HepG2 (cell line): Measurements from ENCODE around the gene LRIT2. TPM values are rescaled to one million over a fixed set of nuclear protein-coding genes. Genes with fewer than 3 reads are reported as not detected.
A peak's percentile ranks its signal among the peaks of the same experiment; 100 is the strongest.

Source experiments
- ATAC-seq: fragments of 200-7000 bp; cut with Tn5 transposase; 3 replicates; pipeline ENCODE4 v1.9.1; 2020; ENCODE audit warnings: mild to moderate bottlenecking, moderate library complexity
- BruUV-seq: library from RNA; stranded (reverse); fragments of 400-500 nt; replicated peaks from 2 replicates; lab custom pipeline; 2021; lab: Mats Ljungman, UMichigan
- CTCF ChIA-PET: fragments of 300-600 bp; formaldehyde crosslinking; extraction: SDS; loops from one replicate; lab custom pipeline; 2021; ENCODE audit warnings: low total read pairs, inconsistent platforms, low intra/inter-chr PET ratio; lab: Yijun Ruan, JAX
- POLR2A ChIA-PET: fragments of 350-600 bp; sonication (Branson Sonifier 250); formaldehyde crosslinking; loops from one replicate; lab custom pipeline; 2020; ENCODE audit warnings: antibody characterized with exemption, inconsistent platforms; lab: Yijun Ruan, JAX
- DNase-seq: peaks from one replicate; pipeline ENCODE4 v3.0.0-alpha.2; 2015; ENCODE audit warnings: low spot score
- FAIRE-seq: peaks from 3 replicates; lab custom pipeline; 2011; peaks lifted over from hg19 to GRCh38; lab: Jason Lieb, UNC
- H2AFZ ChIP-seq: one replicate; pipeline ENCODE4 v1.6.1; 2011; ENCODE audit warnings: low read length, inconsistent platforms
- H3K27ac ChIP-seq: fragments of 300-600 bp; 3 replicates; pipeline ENCODE4 v1.8.0; 2011; ENCODE audit warnings: mixed run types, mild to moderate bottlenecking, mixed read lengths, low read length, inconsistent platforms; ENCODE audit not compliant: insufficient read depth; ENCODE audit errors: extremely low read length
- H3K27me3 ChIP-seq, 2 experiments: fragments of 200-600 bp in 1 of 2; 2 replicates in 1 of 2; 3 replicates in 1 of 2; pipeline versions ENCODE4 v1.6.0 to v1.8.0; 2011; ENCODE audit warnings: low read length in 2 of 2, mild to moderate bottlenecking in 2 of 2, moderate library complexity in 2 of 2, inconsistent platforms in 1 of 2; ENCODE audit not compliant: insufficient read depth in 2 of 2, control insufficient read depth in 1 of 2
- H3K36me3 ChIP-seq, 2 experiments: fragments of 200-600 bp in 1 of 2; replicated peaks in 1 of 2; 2 replicates in 1 of 2; 3 replicates in 1 of 2; pipeline versions ENCODE4 v1.5.1 to v1.8.0; 2011; ENCODE audit warnings: low read length in 2 of 2, inconsistent platforms in 1 of 2; ENCODE audit not compliant: insufficient read depth in 2 of 2, control insufficient read depth in 1 of 2
- H3K4me1 ChIP-seq: 2 replicates; pipeline ENCODE4 v1.5.1; 2012; ENCODE audit warnings: low read length, inconsistent platforms; ENCODE audit not compliant: insufficient read depth
- H3K4me2 ChIP-seq: 2 replicates; pipeline ENCODE4 v1.6.0; 2011; ENCODE audit warnings: low read depth, low read length, inconsistent platforms
- H3K4me3 ChIP-seq, 3 experiments: fragments of 200-600 bp in 1 of 3; sonication (generic), shearing (Covaris generic) in 1 of 3; replicated peaks in 1 of 3; 2 replicates each; pipeline ENCODE4 v1.5.1; 2011 to 2016; ENCODE audit warnings: low read length in 3 of 3, inconsistent platforms in 2 of 3, low read depth in 2 of 3, mild to moderate bottlenecking in 2 of 3, control low read depth in 1 of 3, mixed read lengths in 1 of 3; ENCODE audit not compliant: insufficient read depth in 1 of 3
- H3K79me2 ChIP-seq: one replicate; pipeline ENCODE4 v1.6.1; 2011; ENCODE audit warnings: low read length, inconsistent platforms; ENCODE audit not compliant: insufficient read depth
- H3K9ac ChIP-seq: 2 replicates; pipeline ENCODE4 v1.6.0; 2011; ENCODE audit warnings: mild to moderate bottlenecking, low read depth, low read length, inconsistent platforms; ENCODE audit not compliant: insufficient read depth
- H3K9me3 ChIP-seq: 2 replicates; pipeline ENCODE4 v1.5.1; 2012; ENCODE audit warnings: mild to moderate bottlenecking, low read length
- H4K20me1 ChIP-seq: 2 replicates; pipeline ENCODE4 v1.6.0; 2011; ENCODE audit warnings: inconsistent platforms, mild to moderate bottlenecking, low read length, moderate library complexity; ENCODE audit not compliant: insufficient read depth
- EED ChIP-seq: sonication (generic); formaldehyde crosslinking; IDR thresholded peaks from 2 replicates; pipeline ENCODE4 v1.5.0; 2020; ENCODE audit warnings: mild to moderate bottlenecking, missing genetic modification reagents
- FOXA3 ChIP-seq: IDR thresholded peaks from 2 replicates; pipeline ENCODE4 v1.6.1; 2016; ENCODE audit warnings: missing genetic modification reagents, missing compliant biosample characterization
- MTA1 ChIP-seq: sonication (generic); formaldehyde crosslinking; IDR thresholded peaks from 2 replicates; pipeline ENCODE4 v1.4.0; 2020; ENCODE audit warnings: missing genetic modification reagents, mild to moderate bottlenecking, borderline replicate concordance
- RAD21 ChIP-seq: fragments of 450-650 bp; formaldehyde crosslinking; IDR thresholded peaks from 2 replicates; pipeline ENCODE4 v1.5.0; 2020; ENCODE audit warnings: mild to moderate bottlenecking
- STAG1 ChIP-seq: sonication (generic); formaldehyde crosslinking; IDR thresholded peaks from 2 replicates; pipeline ENCODE4 v1.4.0; 2020; ENCODE audit warnings: missing genetic modification reagents
- ZKSCAN8 ChIP-seq: IDR thresholded peaks from 2 replicates; pipeline ENCODE4 v1.6.1; 2016; ENCODE audit warnings: borderline replicate concordance, missing genetic modification reagents, missing compliant biosample characterization
- ZNF34 ChIP-seq: sonication (generic); formaldehyde crosslinking; IDR thresholded peaks from 2 replicates; pipeline ENCODE4 v1.4.0; 2020; ENCODE audit warnings: mild to moderate bottlenecking, missing genetic modification reagents, borderline replicate concordance
- ZNF441 ChIP-seq: sonication (generic); formaldehyde crosslinking; IDR thresholded peaks from 2 replicates; pipeline ENCODE4 v1.7.0; 2021; ENCODE audit warnings: missing genetic modification reagents, borderline replicate concordance
- ZNF567 ChIP-seq: sonication (generic); formaldehyde crosslinking; IDR thresholded peaks from 2 replicates; pipeline ENCODE4 v1.8.1; 2023; ENCODE audit warnings: mild to moderate bottlenecking, missing genetic modification reagents, borderline replicate concordance
- ZNF776 ChIP-seq: sonication (generic); formaldehyde crosslinking; IDR thresholded peaks from 2 replicates; pipeline ENCODE4 v1.4.0; 2020; ENCODE audit warnings: mild to moderate bottlenecking, missing genetic modification reagents
- ZSCAN31 ChIP-seq: sonication (generic); formaldehyde crosslinking; IDR thresholded peaks from 2 replicates; pipeline ENCODE4 v1.5.0; 2020; ENCODE audit warnings: low read depth, mild to moderate bottlenecking, missing genetic modification reagents
- WGBS: methylation state at CpG from one replicate; pipeline ENCODE4 v1.1.6; 2017; ENCODE audit warnings: low lambda C conversion rate; 5-methylcytosine and 5-hydroxymethylcytosine counted together
- in situ Hi-C: cut with HindIII; loops from 2 replicates; pipeline ENCODE4 v1.10.0; 2017; ENCODE audit warnings: low pct_unique_long_range_greater_than_20kb; ENCODE audit not compliant: extremely low pct_ligation_motif_present
- intact Hi-C: fragments of 100-400 bp; cut with micrococcal nuclease; formaldehyde crosslinking; loops from one replicate; pipeline ENCODE4 v1.10.0; 2022; ENCODE audit not compliant: unreplicated experiment
- polyA plus RNA-seq, 8 experiments: library from polyadenylated mRNA; depleted of rRNA in 3 of 8; stranded (reverse) in 7 of 8; unstranded in 1 of 8; fragments of >200 nt; fragmentation: Illumina TruSeq in 4 of 8; extraction: Trizol in 4 of 8; gene quantifications; 2 replicates each; pipeline versions ENCODE4 v1.2.1 to v1.2.3, GENCODE V29; 2011 to 2016; ENCODE audit warnings: low read depth in 4 of 8, missing spikeins in 1 of 8, mixed read lengths in 1 of 8; ENCODE audit not compliant: insufficient read depth in 1 of 8
- total RNA-seq, 5 experiments: library from RNA; depleted of rRNA; stranded (reverse); fragments of >200 nt; fragmentation: Illumina TruSeq; extraction: Trizol; gene quantifications; 2 replicates each; pipeline ENCODE4 v1.2.3, GENCODE V29; 2016; ENCODE audit warnings: low read depth in 1 of 5
- TF ChIP-seq, protein P1 (sequence below): sonication (generic); formaldehyde crosslinking; IDR thresholded peaks from 2 replicates; pipeline ENCODE4 v1.5.0; 2020; ENCODE audit warnings: mild to moderate bottlenecking, missing genetic modification reagents, moderate library complexity
- TF ChIP-seq, protein P2 (sequence below): sonication (generic); formaldehyde crosslinking; IDR thresholded peaks from 2 replicates; pipeline ENCODE4 v1.4.0; 2020; ENCODE audit warnings: missing genetic modification reagents
- TF ChIP-seq, protein P3 (sequence below): sonication (generic); formaldehyde crosslinking; IDR thresholded peaks from 2 replicates; pipeline ENCODE4 v1.8.0; 2023; ENCODE audit warnings: mild to moderate bottlenecking, missing genetic modification reagents

Gene LRIT2
- total and polyA plus RNA-seq, 2 of the 13 experiments (the other 11 are each of a cell fraction or from before 2014, with no cell fraction given) = not detected

DNA sequence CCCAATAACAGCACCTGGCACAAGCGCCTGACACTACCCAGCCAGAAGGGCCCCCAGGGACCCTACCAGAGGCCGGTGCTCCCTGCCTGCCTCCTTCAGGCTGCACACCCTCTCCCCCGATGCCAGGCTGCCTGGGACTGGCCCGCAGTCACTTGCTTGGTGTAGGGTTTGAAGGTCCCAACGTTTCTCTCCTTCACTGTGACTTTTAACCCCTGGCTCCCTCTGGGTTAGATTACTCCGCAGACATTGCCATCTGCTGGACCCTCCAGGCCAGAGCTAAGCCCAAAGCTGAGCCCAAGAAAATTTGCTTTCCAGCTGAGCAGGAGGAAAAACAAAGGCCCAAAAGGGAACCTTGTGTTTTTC is 24.1 kb downstream of the LRIT2 start:
- no peak for DNase-seq
- no TSS peak for BruUV-seq
- TF ChIP-seq STAG1 (CRISPR knock-in tag) (peak; percentile 22; the same call in 1 of the 2 replicates), ZSCAN31 (CRISPR knock-in tag) (no peak)
- TF ChIP-seq, protein P1, sequence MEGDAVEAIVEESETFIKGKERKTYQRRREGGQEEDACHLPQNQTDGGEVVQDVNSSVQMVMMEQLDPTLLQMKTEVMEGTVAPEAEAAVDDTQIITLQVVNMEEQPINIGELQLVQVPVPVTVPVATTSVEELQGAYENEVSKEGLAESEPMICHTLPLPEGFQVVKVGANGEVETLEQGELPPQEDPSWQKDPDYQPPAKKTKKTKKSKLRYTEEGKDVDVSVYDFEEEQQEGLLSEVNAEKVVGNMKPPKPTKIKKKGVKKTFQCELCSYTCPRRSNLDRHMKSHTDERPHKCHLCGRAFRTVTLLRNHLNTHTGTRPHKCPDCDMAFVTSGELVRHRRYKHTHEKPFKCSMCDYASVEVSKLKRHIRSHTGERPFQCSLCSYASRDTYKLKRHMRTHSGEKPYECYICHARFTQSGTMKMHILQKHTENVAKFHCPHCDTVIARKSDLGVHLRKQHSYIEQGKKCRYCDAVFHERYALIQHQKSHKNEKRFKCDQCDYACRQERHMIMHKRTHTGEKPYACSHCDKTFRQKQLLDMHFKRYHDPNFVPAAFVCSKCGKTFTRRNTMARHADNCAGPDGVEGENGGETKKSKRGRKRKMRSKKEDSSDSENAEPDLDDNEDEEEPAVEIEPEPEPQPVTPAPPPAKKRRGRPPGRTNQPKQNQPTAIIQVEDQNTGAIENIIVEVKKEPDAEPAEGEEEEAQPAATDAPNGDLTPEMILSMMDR = 0 out of 2 replicates have a peak, but pooled peaks have one; percentile 26
- H3K4me1 ChIP-seq = no peaks in the 10 kb centered on the region
- no peak overlapping the region for H2AFZ ChIP-seq
- ATAC-seq = peak; percentile 15; the same call in 2 of the 3 replicates
- H3K4me3 ChIP-seq = no peak overlapping the region
- intact Hi-C loops (no loop called here), in situ Hi-C loops (no loop called here)
- H3K36me3 ChIP-seq = no peaks in the 10 kb centered on the region
- ChIA-PET CTCF (no interaction called here), POLR2A (no interaction called here)
- no peak overlapping the region for H3K4me2 ChIP-seq
- FAIRE-seq = no peak
- H3K27me3 ChIP-seq = peaks cover 4 to 29% of the 10 kb centered on the region in 2 experiments; a peak in 4 of 5 replicates
- H3K9ac ChIP-seq = no peak overlapping the region
- no peak overlapping the region for H3K27ac ChIP-seq
- 6% methylated on average over 4 of the region's 6 CpGs for WGBS
- no peaks in the 10 kb centered on the region for H3K79me2 ChIP-seq
- no peaks in the 10 kb centered on the region for H3K9me3 ChIP-seq
- H4K20me1 ChIP-seq = no peaks in the 10 kb centered on the region

DNA sequence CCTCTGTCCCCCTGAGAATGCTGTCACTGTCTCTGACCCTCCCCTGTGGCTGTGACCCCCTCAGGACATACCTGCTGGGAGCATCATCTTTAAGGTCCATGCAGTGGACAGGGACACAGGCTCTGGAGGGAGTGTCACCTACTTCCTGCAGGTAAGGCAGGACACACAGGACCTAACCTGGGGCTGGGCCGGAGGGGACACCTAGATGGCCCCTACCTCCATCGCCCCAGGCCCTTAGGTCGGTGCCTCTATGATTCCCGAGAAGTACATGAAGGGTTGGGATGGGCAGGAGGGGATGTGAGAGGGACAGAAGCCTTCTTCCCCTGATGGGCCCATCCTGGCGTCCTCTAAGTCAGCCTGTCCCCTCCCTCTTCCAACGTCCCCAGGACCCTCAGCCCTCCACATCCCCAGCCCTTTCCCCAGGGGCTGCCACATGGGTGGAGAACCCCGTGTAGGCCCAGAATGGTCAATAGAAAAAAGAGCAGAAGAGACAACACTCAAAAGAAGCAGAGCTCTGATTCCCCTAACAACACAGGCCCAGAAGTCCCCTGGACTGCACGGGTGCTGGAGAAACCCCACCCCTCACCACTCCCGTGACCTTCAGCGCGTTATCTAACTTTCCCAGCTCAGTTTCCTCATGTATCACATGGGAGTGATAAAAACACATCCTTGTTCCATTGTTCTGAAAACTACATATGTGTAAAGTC is 24.7 kb downstream of the LRIT2 start:
- no peak overlapping the region for H3K9ac ChIP-seq
- H2AFZ ChIP-seq = no peak overlapping the region
- no peaks in the 10 kb centered on the region for H3K4me1 ChIP-seq
- WGBS = 0% methylated on average over 10 of the region's 11 CpGs
- BruUV-seq = no TSS peak
- in situ Hi-C loops (no loop called here), intact Hi-C loops (no loop called here)
- H3K9me3 ChIP-seq = no peaks in the 10 kb centered on the region
- FAIRE-seq = no peak
- ATAC-seq = no peak
- DNase-seq = no peak
- H3K79me2 ChIP-seq = no peaks in the 10 kb centered on the region
- POLR2A ChIA-PET = no interaction called here
- no peak overlapping the region for H3K27ac ChIP-seq
- no peak overlapping the region for H3K4me2 ChIP-seq
- peaks cover 8 to 34% of the 10 kb centered on the region in 2 experiments for H3K27me3 ChIP-seq
- H3K36me3 ChIP-seq = no peaks in the 10 kb centered on the region
- CTCF ChIA-PET = no interaction called here
- H4K20me1 ChIP-seq = no peaks in the 10 kb centered on the region
- H3K4me3 ChIP-seq = no peak overlapping the region
- no peak for TF ChIP-seq ZNF441 (CRISPR knock-in tag)
- no peak for TF ChIP-seq EED (CRISPR knock-in tag)
- no peak for TF ChIP-seq ZNF776 (CRISPR knock-in tag)
- TF ChIP-seq RAD21 (CRISPR knock-in tag) = no peak
- TF ChIP-seq FOXA3 (CRISPR knock-in tag) = no peak
- TF ChIP-seq, protein P2, sequence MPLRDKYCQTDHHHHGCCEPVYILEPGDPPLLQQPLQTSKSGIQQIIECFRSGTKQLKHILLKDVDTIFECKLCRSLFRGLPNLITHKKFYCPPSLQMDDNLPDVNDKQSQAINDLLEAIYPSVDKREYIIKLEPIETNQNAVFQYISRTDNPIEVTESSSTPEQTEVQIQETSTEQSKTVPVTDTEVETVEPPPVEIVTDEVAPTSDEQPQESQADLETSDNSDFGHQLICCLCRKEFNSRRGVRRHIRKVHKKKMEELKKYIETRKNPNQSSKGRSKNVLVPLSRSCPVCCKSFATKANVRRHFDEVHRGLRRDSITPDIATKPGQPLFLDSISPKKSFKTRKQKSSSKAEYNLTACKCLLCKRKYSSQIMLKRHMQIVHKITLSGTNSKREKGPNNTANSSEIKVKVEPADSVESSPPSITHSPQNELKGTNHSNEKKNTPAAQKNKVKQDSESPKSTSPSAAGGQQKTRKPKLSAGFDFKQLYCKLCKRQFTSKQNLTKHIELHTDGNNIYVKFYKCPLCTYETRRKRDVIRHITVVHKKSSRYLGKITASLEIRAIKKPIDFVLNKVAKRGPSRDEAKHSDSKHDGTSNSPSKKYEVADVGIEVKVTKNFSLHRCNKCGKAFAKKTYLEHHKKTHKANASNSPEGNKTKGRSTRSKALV (CRISPR knock-in tag) = no peak
- no peak for TF ChIP-seq MTA1
- no peak for TF ChIP-seq ZKSCAN8 (CRISPR knock-in tag)
- TF ChIP-seq ZNF567 (CRISPR knock-in tag) = no peak
- TF ChIP-seq, protein P3, sequence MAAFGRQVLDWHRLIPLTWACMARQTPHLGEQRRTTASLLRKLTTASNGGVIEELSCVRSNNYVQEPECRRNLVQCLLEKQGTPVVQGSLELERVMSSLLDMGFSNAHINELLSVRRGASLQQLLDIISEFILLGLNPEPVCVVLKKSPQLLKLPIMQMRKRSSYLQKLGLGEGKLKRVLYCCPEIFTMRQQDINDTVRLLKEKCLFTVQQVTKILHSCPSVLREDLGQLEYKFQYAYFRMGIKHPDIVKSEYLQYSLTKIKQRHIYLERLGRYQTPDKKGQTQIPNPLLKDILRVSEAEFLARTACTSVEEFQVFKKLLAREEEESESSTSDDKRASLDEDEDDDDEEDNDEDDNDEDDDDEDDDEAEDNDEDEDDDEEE (CRISPR knock-in tag) = no peak
- no peak for TF ChIP-seq ZNF34 (CRISPR knock-in tag)
